HepG2 (cell line): ENCODE results near the gene TMEM141. TPM values are rescaled to one million over a fixed set of nuclear protein-coding genes. Genes with fewer than 3 reads are reported as not detected.
"Not testable (repeated sequence)": the region's sequence is repeated elsewhere in the genome, so short reads cannot be mapped to it uniquely, and the experiment has no call there.

ENCODE experiments used
- ATAC-seq: fragments of 200-7000 bp; cut with Tn5 transposase; 3 replicates; pipeline ENCODE4 v1.9.1; 2020; ENCODE audit warnings: mild to moderate bottlenecking, moderate library complexity
- BruUV-seq: library from RNA; stranded (reverse); fragments of 400-500 nt; replicated peaks from 2 replicates; lab custom pipeline; 2021; lab: Mats Ljungman, UMichigan
- CTCF ChIA-PET: fragments of 300-600 bp; formaldehyde crosslinking; extraction: SDS; loops from one replicate; lab custom pipeline; 2021; ENCODE audit warnings: low total read pairs, inconsistent platforms, low intra/inter-chr PET ratio; lab: Yijun Ruan, JAX
- POLR2A ChIA-PET: fragments of 350-600 bp; sonication (Branson Sonifier 250); formaldehyde crosslinking; loops from one replicate; lab custom pipeline; 2020; ENCODE audit warnings: antibody characterized with exemption, inconsistent platforms; lab: Yijun Ruan, JAX
- DNase-seq: peaks from one replicate; pipeline ENCODE4 v3.0.0-alpha.2; 2015; ENCODE audit warnings: low spot score
- FAIRE-seq: peaks from 3 replicates; lab custom pipeline; 2011; peaks lifted over from hg19 to GRCh38; lab: Jason Lieb, UNC
- H2AFZ ChIP-seq: one replicate; pipeline ENCODE4 v1.6.1; 2011; ENCODE audit warnings: low read length, inconsistent platforms
- H3K27ac ChIP-seq: fragments of 300-600 bp; 3 replicates; pipeline ENCODE4 v1.8.0; 2011; ENCODE audit warnings: mixed run types, mild to moderate bottlenecking, mixed read lengths, low read length, inconsistent platforms; ENCODE audit not compliant: insufficient read depth; ENCODE audit errors: extremely low read length
- H3K27me3 ChIP-seq, 2 experiments: fragments of 200-600 bp in 1 of 2; 2 replicates in 1 of 2; 3 replicates in 1 of 2; pipeline versions ENCODE4 v1.6.0 to v1.8.0; 2011; ENCODE audit warnings: low read length in 2 of 2, mild to moderate bottlenecking in 2 of 2, moderate library complexity in 2 of 2, inconsistent platforms in 1 of 2; ENCODE audit not compliant: insufficient read depth in 2 of 2, control insufficient read depth in 1 of 2
- H3K36me3 ChIP-seq, 2 experiments: fragments of 200-600 bp in 1 of 2; replicated peaks in 1 of 2; 2 replicates in 1 of 2; 3 replicates in 1 of 2; pipeline versions ENCODE4 v1.5.1 to v1.8.0; 2011; ENCODE audit warnings: low read length in 2 of 2, inconsistent platforms in 1 of 2; ENCODE audit not compliant: insufficient read depth in 2 of 2, control insufficient read depth in 1 of 2
- H3K4me1 ChIP-seq: 2 replicates; pipeline ENCODE4 v1.5.1; 2012; ENCODE audit warnings: low read length, inconsistent platforms; ENCODE audit not compliant: insufficient read depth
- H3K4me2 ChIP-seq: 2 replicates; pipeline ENCODE4 v1.6.0; 2011; ENCODE audit warnings: low read depth, low read length, inconsistent platforms
- H3K4me3 ChIP-seq, 3 experiments: fragments of 200-600 bp in 1 of 3; sonication (generic), shearing (Covaris generic) in 1 of 3; replicated peaks in 1 of 3; 2 replicates each; pipeline ENCODE4 v1.5.1; 2011 to 2016; ENCODE audit warnings: low read length in 3 of 3, inconsistent platforms in 2 of 3, low read depth in 2 of 3, mild to moderate bottlenecking in 2 of 3, control low read depth in 1 of 3, mixed read lengths in 1 of 3; ENCODE audit not compliant: insufficient read depth in 1 of 3
- H3K79me2 ChIP-seq: one replicate; pipeline ENCODE4 v1.6.1; 2011; ENCODE audit warnings: low read length, inconsistent platforms; ENCODE audit not compliant: insufficient read depth
- H3K9ac ChIP-seq: 2 replicates; pipeline ENCODE4 v1.6.0; 2011; ENCODE audit warnings: mild to moderate bottlenecking, low read depth, low read length, inconsistent platforms; ENCODE audit not compliant: insufficient read depth
- H3K9me3 ChIP-seq: 2 replicates; pipeline ENCODE4 v1.5.1; 2012; ENCODE audit warnings: mild to moderate bottlenecking, low read length
- H4K20me1 ChIP-seq: 2 replicates; pipeline ENCODE4 v1.6.0; 2011; ENCODE audit warnings: inconsistent platforms, mild to moderate bottlenecking, low read length, moderate library complexity; ENCODE audit not compliant: insufficient read depth
- ARID5B ChIP-seq: IDR thresholded peaks from 2 replicates; pipeline ENCODE4 v1.4.0; 2020; ENCODE audit warnings: mild to moderate bottlenecking, missing genetic modification reagents
- GATA4 ChIP-seq: sonication (generic); IDR thresholded peaks from 2 replicates; pipeline ENCODE4 v1.6.1; 2016; ENCODE audit warnings: antibody characterized with exemption, low read depth, borderline replicate concordance
- MIXL1 ChIP-seq: IDR thresholded peaks from 2 replicates; pipeline ENCODE4 v1.6.1; 2016
- MYPOP ChIP-seq: sonication (generic); formaldehyde crosslinking; IDR thresholded peaks from 2 replicates; pipeline ENCODE4 v1.8.1; 2023; ENCODE audit warnings: mild to moderate bottlenecking, moderate library complexity, missing genetic modification reagents
- PHF21A ChIP-seq: sonication (generic); formaldehyde crosslinking; IDR thresholded peaks from 2 replicates; pipeline ENCODE4 v1.5.0; 2020; ENCODE audit warnings: mild to moderate bottlenecking, missing genetic modification reagents
- SIN3A ChIP-seq: IDR thresholded peaks from 2 replicates; pipeline ENCODE4 v1.6.1; 2011; ENCODE audit warnings: low read depth, mild to moderate bottlenecking, control low read depth, low read length, borderline replicate concordance
- SIN3B ChIP-seq: fragments of 150-350 bp; IDR thresholded peaks from 2 replicates; pipeline ENCODE4 v1.6.1; 2014; ENCODE audit warnings: low read length
- TCF12 ChIP-seq, 2 experiments: fragments of 450-650 bp in 1 of 2; sonication (generic) in 1 of 2; formaldehyde crosslinking in 1 of 2; IDR thresholded peaks; 2 replicates each; pipeline versions ENCODE4 v1.6.1 to v1.8.0; 2017 to 2022; ENCODE audit warnings: antibody characterized with exemption in 1 of 2, mild to moderate bottlenecking in 1 of 2, missing genetic modification reagents in 1 of 2, moderate library complexity in 1 of 2
- ZFP36 ChIP-seq: fragments of 150-350 bp; IDR thresholded peaks from 2 replicates; pipeline ENCODE4 v1.6.1; 2018; ENCODE audit warnings: borderline replicate concordance, low read length, low read depth; ENCODE audit not compliant: partially characterized antibody
- ZNF264 ChIP-seq: sonication (generic); formaldehyde crosslinking; IDR thresholded peaks from 2 replicates; pipeline ENCODE4 v1.4.0; 2020; ENCODE audit warnings: missing genetic modification reagents
- ZNF3 ChIP-seq: IDR thresholded peaks from 2 replicates; pipeline ENCODE4 v1.7.0; 2017; ENCODE audit warnings: inconsistent platforms
- WGBS: methylation state at CpG from one replicate; pipeline ENCODE4 v1.1.6; 2017; ENCODE audit warnings: low lambda C conversion rate; 5-methylcytosine and 5-hydroxymethylcytosine counted together
- in situ Hi-C: cut with HindIII; loops from 2 replicates; pipeline ENCODE4 v1.10.0; 2017; ENCODE audit warnings: low pct_unique_long_range_greater_than_20kb; ENCODE audit not compliant: extremely low pct_ligation_motif_present
- intact Hi-C: fragments of 100-400 bp; cut with micrococcal nuclease; formaldehyde crosslinking; loops from one replicate; pipeline ENCODE4 v1.10.0; 2022; ENCODE audit not compliant: unreplicated experiment
- polyA plus RNA-seq, 8 experiments: library from polyadenylated mRNA; depleted of rRNA in 3 of 8; stranded (reverse) in 7 of 8; unstranded in 1 of 8; fragments of >200 nt; fragmentation: Illumina TruSeq in 4 of 8; extraction: Trizol in 4 of 8; gene quantifications; 2 replicates each; pipeline versions ENCODE4 v1.2.1 to v1.2.3, GENCODE V29; 2011 to 2016; ENCODE audit warnings: low read depth in 4 of 8, missing spikeins in 1 of 8, mixed read lengths in 1 of 8; ENCODE audit not compliant: insufficient read depth in 1 of 8
- total RNA-seq, 5 experiments: library from RNA; depleted of rRNA; stranded (reverse); fragments of >200 nt; fragmentation: Illumina TruSeq; extraction: Trizol; gene quantifications; 2 replicates each; pipeline ENCODE4 v1.2.3, GENCODE V29; 2016; ENCODE audit warnings: low read depth in 1 of 5

Gene TMEM141
- total and polyA plus RNA-seq, 2 of the 13 experiments (the other 11 are each of a cell fraction or from before 2014, with no cell fraction given), result 81.0 to 202 TPM

- H3K79me2 ChIP-seq, BruUV-seq, H3K27me3 ChIP-seq, H3K36me3 ChIP-seq, POLR2A ChIA-PET, in situ Hi-C loops, H3K9me3 ChIP-seq, H3K9ac ChIP-seq, H2AFZ ChIP-seq, FAIRE-seq, H3K4me3 ChIP-seq, DNase-seq, H4K20me1 ChIP-seq, ATAC-seq: not testable (repeated sequence)
- CTCF ChIA-PET, result interaction anchor here (1.6 kb wide), 1 partner anchor 248 kb away, joined by 10 read pairs; no protein-coding TSS in a partner anchor
- Histone ChIP-seq H3K4me2 (peak overlapping the region; percentile 91; the same call in 1 of the 2 replicates), H3K27ac (peak overlapping the region; percentile 64), H3K4me1 (peaks cover 75% of the 10 kb centered on the region)
- intact Hi-C loops, result loop anchor here (1.0 to 10.0 kb wide), 4 partner anchors 60 to 248 kb away; partner anchors contain the start of genes PHPT1 and TRAF2
- 73% methylated on average over 4 of the region's 4 CpGs for WGBS
Measured at GRCh38 chr9:136786983-136787382, 4.2 kb upstream of the TMEM141 start.

GRCh38 chr9:136787690-136788400 lies 3.3 kb upstream of the TMEM141 start:
- WGBS, result 3% methylated on average over 17 of the region's 21 CpGs
- ATAC-seq (peak; percentile 27), DNase-seq (peak; percentile 81), FAIRE-seq (peak; percentile 48)
- H3K9ac ChIP-seq, result peak overlapping the region; percentile 67
- H3K27me3 ChIP-seq, result no peaks in the 10 kb centered on the region; a peak in 1 of 5 replicates
- BruUV-seq, result no TSS peak
- H3K9me3 ChIP-seq, result no peaks in the 10 kb centered on the region
- peaks cover 15% of the 10 kb centered on the region for H3K79me2 ChIP-seq
- H3K36me3 ChIP-seq, result 0 out of 5 replicates have a peak, but pooled peaks cover 0 to 3% of the 10 kb centered on the region in 2 experiments
- peaks cover 82% of the 10 kb centered on the region for H3K4me1 ChIP-seq
- peak overlapping the region; percentile 57 to 67 (median 65) for H3K4me3 ChIP-seq
- in situ Hi-C loops, result no loop called here
- H3K27ac ChIP-seq, result peak overlapping the region; percentile 91
- CTCF ChIA-PET, result interaction anchor here (1.6 kb wide), 1 partner anchor 247 kb away, joined by 10 read pairs; no protein-coding TSS in a partner anchor
- POLR2A ChIA-PET, result interaction anchor here (0.6 to 1.9 kb wide), 7 partner anchors 10 to 248 kb away, joined by 3 to 9 read pairs (median 4); partner anchors contain the start of gene FBXW5
- H4K20me1 ChIP-seq, result no peaks in the 10 kb centered on the region
- intact Hi-C loops, result loop anchor here (1.0 to 10.0 kb wide), 4 partner anchors 59 to 247 kb away; partner anchors contain the start of genes PHPT1 and TRAF2
- H3K4me2 ChIP-seq, result peak overlapping the region; percentile 91
- no peak overlapping the region for H2AFZ ChIP-seq
- TF ChIP-seq GATA4 (peak; percentile 35; the same call in 1 of the 2 replicates), ARID5B (CRISPR knock-in tag) (peak; percentile 38; the same call in 1 of the 2 replicates), PHF21A (peak; percentile 71; the same call in 1 of the 2 replicates), MIXL1 (CRISPR knock-in tag) (peak; percentile 23; the same call in 1 of the 2 replicates), MYPOP (CRISPR knock-in tag) (0 out of 2 replicates have a peak, but pooled peaks have one; percentile 72), SIN3B (0 out of 2 replicates have a peak, but pooled peaks have one; percentile 3), SIN3A (0 out of 2 replicates have a peak, but pooled peaks have one; percentile 46), ZFP36 (no peak), ZNF3 (CRISPR knock-in tag) (no peak), ZNF264 (no peak), TCF12 (IDR thresholded peaks at IDR 0.05) (no peak), TCF12 (CRISPR knock-in tag; IDR thresholded peaks at IDR 0.05) (no peak)
